Lung (tissue), 12 donors: ENCODE measurements around the gene RBPJL. TPM values are rescaled to one million over a fixed set of nuclear protein-coding genes. Genes with fewer than 3 reads are reported as not detected.

Experiments
- ATAC-seq: fragments of 200-7000 bp; cut with Tn5 transposase; one replicate; pipeline ENCODE4 v1.9.1; 2020; ENCODE audit warnings: moderate number of reproducible peaks; ENCODE audit not compliant: insufficient read depth, low FRiP score
- DNase-seq, 3 donors: peaks; one replicate each; pipeline ENCODE4 v3.0.0-alpha.2; 2013 to 2017
- H3K27ac ChIP-seq, 2 donors: one replicate each; pipeline ENCODE4 v1.5.1; 2013; ENCODE audit warnings: mild to moderate bottlenecking in 2 of 2, moderate library complexity in 2 of 2, control low read depth in 1 of 2, inconsistent platforms in 1 of 2, low read depth in 1 of 2, low read length in 1 of 2
- H3K27me3 ChIP-seq, 3 donors: one replicate each; pipeline ENCODE4 v1.5.1; 2013; ENCODE audit warnings: low read length in 2 of 3; ENCODE audit not compliant: control insufficient read depth in 3 of 3, insufficient read depth in 3 of 3
- H3K36me3 ChIP-seq, 4 donors: one replicate each; pipeline ENCODE4 v1.5.1; 2013; ENCODE audit warnings: low read length in 4 of 4, mild to moderate bottlenecking in 1 of 4, moderate library complexity in 1 of 4; ENCODE audit not compliant: control insufficient read depth in 4 of 4, insufficient read depth in 4 of 4
- H3K4me1 ChIP-seq, 5 donors: one replicate each; pipeline ENCODE4 v1.5.1; 2013; ENCODE audit warnings: low read length in 5 of 5, mild to moderate bottlenecking in 2 of 5, moderate library complexity in 1 of 5; ENCODE audit not compliant: control insufficient read depth in 5 of 5, insufficient read depth in 5 of 5
- H3K4me3 ChIP-seq: one replicate; pipeline ENCODE4 v1.5.1; 2013; ENCODE audit warnings: mild to moderate bottlenecking, control low read depth, moderate library complexity
- H3K9ac ChIP-seq, 2 donors: one replicate each; pipeline ENCODE4 v1.5.1; 2013; ENCODE audit warnings: low read length in 2 of 2, control low read depth in 1 of 2; ENCODE audit not compliant: insufficient read depth in 1 of 2
- H3K9me3 ChIP-seq, 4 donors: one replicate each; pipeline ENCODE4 v1.5.1; 2013; ENCODE audit warnings: low read length in 3 of 4, mild to moderate bottlenecking in 1 of 4, moderate library complexity in 1 of 4; ENCODE audit not compliant: control insufficient read depth in 4 of 4, insufficient read depth in 3 of 4
- CTCF ChIP-seq: IDR thresholded peaks from 2 replicates; pipeline ENCODE4 v1.5.1; 2012; ENCODE audit warnings: mild to moderate bottlenecking; ENCODE audit errors: control extremely low read depth, extremely low read depth
- WGBS, 2 donors: extraction: QIAGEN DNeasy Blood & Tissue Kit; methylation state at CpG; one replicate each; pipeline ENCODE4 v1.1.7; 2013; 5-methylcytosine and 5-hydroxymethylcytosine counted together
- polyA plus RNA-seq, 2 donors: library from polyadenylated mRNA; stranded (reverse); fragments of 200-250 nt; gene quantifications; one replicate each; pipeline ENCODE4 v1.2.1, GENCODE V29; 2013
- total RNA-seq, 2 donors: library from RNA; depleted of rRNA in 1 of 2; stranded (reverse); fragments of >200 nt in 1 of 2; gene quantifications; one replicate each; pipeline ENCODE4 v1.2.1, GENCODE V29; 2014 to 2021
- donor health status: control.
- donor health status: control.
- donor health status: Bipolar disorder and iron deficiency.
- donor health status: healthy.
- donor health status: DM: yes; HTN: yes; CAD: no.

Gene RBPJL
- total and polyA plus RNA-seq, 4 donors = 0.12 TPM; not detected in 3

- TF ChIP-seq CTCF = no peak
- no peak for DNase-seq
- H3K36me3 ChIP-seq = no peaks in the 10 kb centered on the region
- no peak overlapping the region for H3K27ac ChIP-seq
- ATAC-seq = no peak
- H3K27me3 ChIP-seq = peaks cover 0 to 4% (median 0%) of the 10 kb centered on the region in 3 donors
- no peaks in the 10 kb centered on the region for H3K9me3 ChIP-seq
- peaks cover 0 to 15% (median 9%) of the 10 kb centered on the region in 5 donors for H3K4me1 ChIP-seq
- no peak overlapping the region for H3K9ac ChIP-seq
- WGBS, 2 donors = 95% methylated on average over 3 of the region's 3 CpGs
- no peak overlapping the region for H3K4me3 ChIP-seq
These were observed 48.4 kb upstream of the RBPJL start for GRCh38 chr20:45258259-45258658.

GRCh38 chr20:45258664-45259063 is 48.0 kb upstream of the RBPJL start:
- Histone ChIP-seq H3K36me3 (no peaks in the 10 kb centered on the region), H3K9me3 (no peaks in the 10 kb centered on the region), H3K27ac (no peak overlapping the region), H3K27me3 (peaks cover 0 to 4% (median 0%) of the 10 kb centered on the region in 3 donors), H3K4me1 (peaks cover 0 to 15% (median 7%) of the 10 kb centered on the region in 5 donors), H3K4me3 (no peak overlapping the region), H3K9ac (no peak overlapping the region)
- DNase-seq = no peak
- WGBS, 2 donors = 63 to 70% methylated on average over 2 of the region's 2 CpGs
- no peak for TF ChIP-seq CTCF
- no peak for ATAC-seq

- 86 to 90% methylated on average over 3 of the region's 3 CpGs for WGBS, 2 donors
- no peak for ATAC-seq
- H3K9me3 ChIP-seq = no peaks in the 10 kb centered on the region
These were observed 42.9 kb upstream of the RBPJL start for GRCh38 chr20:45263556-45264266.

More at GRCh38 chr20:45263556-45264266, 42.9 kb upstream of the RBPJL start:
- no peak for TF ChIP-seq CTCF
- no peaks in the 10 kb centered on the region for H3K36me3 ChIP-seq
- DNase-seq = no peak
- no peak overlapping the region for H3K4me3 ChIP-seq
- no peak overlapping the region for H3K9ac ChIP-seq
- H3K27me3 ChIP-seq = peaks cover 0 to 4% (median 2%) of the 10 kb centered on the region in 3 donors
- no peak overlapping the region for H3K27ac ChIP-seq
- H3K4me1 ChIP-seq = peaks cover 0 to 1% (median 0%) of the 10 kb centered on the region in 5 donors
